ENCODE data around the gene MYO1A. TPM values are rescaled to one million over a fixed set of nuclear protein-coding genes. Genes with fewer than 3 reads are reported as not detected.
"Not testable (repeated sequence)": the region's sequence is repeated elsewhere in the genome, so short reads cannot be mapped to it uniquely, and the experiment has no call there.

The MYO1A gene
- total RNA-seq, 2 donors from 2014 or later = 0.48 to 2.5 TPM

GRCh38 chr12:56995201-56995929, 54.6 kb downstream of the MYO1A start:
- no peaks in the 10 kb centered on the region for H3K9me3 Mint-ChIP-seq
- H3K36me3 Mint-ChIP-seq = no peaks in the 10 kb centered on the region
- DNase-seq (ENCODE audit: low spot score) = no peak
- no peak for ATAC-seq
- no peak overlapping the region for H3K27ac Mint-ChIP-seq
- peaks cover 0 to under 1% of the 10 kb centered on the region in 2 donors for H3K27me3 Mint-ChIP-seq
- H3K4me1 Mint-ChIP-seq (ENCODE audit: low read depth in 2 of 2) = peaks cover 35 to 39% of the 10 kb centered on the region in 2 donors
- H3K4me3 Mint-ChIP-seq = no peak overlapping the region

- peaks cover 27 to 30% of the 10 kb centered on the region in 2 donors for H3K4me1 Mint-ChIP-seq (ENCODE audit: low read depth in 2 of 2)
- H3K36me3 Mint-ChIP-seq = no peaks in the 10 kb centered on the region
- H3K27me3 Mint-ChIP-seq = peaks cover 0 to 2% of the 10 kb centered on the region in 2 donors
- no peak overlapping the region for H3K27ac Mint-ChIP-seq
- H3K4me3 Mint-ChIP-seq = no peak overlapping the region
- ATAC-seq (no peak), DNase-seq (ENCODE audit: low spot score) (no peak)
- no peaks in the 10 kb centered on the region for H3K9me3 Mint-ChIP-seq
These were observed 55.6 kb downstream of the MYO1A start for GRCh38 chr12:56994231-56994746.

- no peak for ATAC-seq
These were observed 56.6 kb downstream of the MYO1A start for GRCh38 chr12:56993346-56993745.

GRCh38 chr12:56991319-56992246, 58.3 kb downstream of the MYO1A start:
- DNase-seq (ENCODE audit: low spot score) (no peak), ATAC-seq (no peak)
- Mint-ChIP-seq H3K9me3 (no peaks in the 10 kb centered on the region), H3K4me3 (no peak overlapping the region), H3K4me1 (ENCODE audit: low read depth in 2 of 2) (peaks cover 14 to 16% of the 10 kb centered on the region in 2 donors), H3K27ac (no peak overlapping the region), H3K36me3 (no peaks in the 10 kb centered on the region), H3K27me3 (peaks cover 0 to 5% of the 10 kb centered on the region in 2 donors)

More at GRCh38 chr12:56993346-56993745, 56.6 kb downstream of the MYO1A start:
- DNase-seq (ENCODE audit: low spot score) = no peak
- Mint-ChIP-seq H3K27me3 (peaks cover 0 to 2% of the 10 kb centered on the region in 2 donors), H3K4me1 (ENCODE audit: low read depth in 2 of 2) (peaks cover 17 to 22% of the 10 kb centered on the region in 2 donors), H3K27ac (no peak overlapping the region), H3K9me3 (no peaks in the 10 kb centered on the region), H3K36me3 (no peaks in the 10 kb centered on the region), H3K4me3 (no peak overlapping the region)

- H3K9me3 Mint-ChIP-seq = no peaks in the 10 kb centered on the region
- H3K4me1 Mint-ChIP-seq (ENCODE audit: low read depth in 2 of 2) = peaks cover 13 to 14% of the 10 kb centered on the region in 2 donors
- H3K4me3 Mint-ChIP-seq = no peak overlapping the region
- no peaks in the 10 kb centered on the region for H3K36me3 Mint-ChIP-seq
- H3K27me3 Mint-ChIP-seq = peaks cover 0 to 5% of the 10 kb centered on the region in 2 donors
- ATAC-seq (no peak), DNase-seq (ENCODE audit: low spot score) (no peak)
- H3K27ac Mint-ChIP-seq = peak overlapping the region in 1 of 2 donors; percentile 26
These were observed 59.1 kb downstream of the MYO1A start for GRCh38 chr12:56990648-56991318.

- no peak overlapping the region for H3K4me3 Mint-ChIP-seq
- H3K9me3 Mint-ChIP-seq = no peaks in the 10 kb centered on the region
- no peak for ATAC-seq
- peak overlapping the region in 1 of 2 donors; percentile 26 for H3K27ac Mint-ChIP-seq
- peaks cover 13 to 14% of the 10 kb centered on the region in 2 donors for H3K4me1 Mint-ChIP-seq (ENCODE audit: low read depth in 2 of 2)
- no peaks in the 10 kb centered on the region for H3K36me3 Mint-ChIP-seq
- peaks cover 0 to 5% of the 10 kb centered on the region in 2 donors for H3K27me3 Mint-ChIP-seq
- DNase-seq (ENCODE audit: low spot score) = no peak
These were observed 59.9 kb downstream of the MYO1A start for GRCh38 chr12:56989861-56990610.

- Mint-ChIP-seq H3K27me3 (peaks cover 0 to 5% of the 10 kb centered on the region in 2 donors), H3K4me3 (no peak overlapping the region), H3K27ac (no peak overlapping the region), H3K4me1 (ENCODE audit: low read depth in 2 of 2) (peaks cover 13 to 14% of the 10 kb centered on the region in 2 donors), H3K9me3 (no peaks in the 10 kb centered on the region), H3K36me3 (no peaks in the 10 kb centered on the region)
- DNase-seq (ENCODE audit: low spot score) = no peak
- no peak for ATAC-seq
These were observed 61.7 kb downstream of the MYO1A start for GRCh38 chr12:56988207-56988739.

GRCh38 chr12:56987551-56988053, 62.3 kb downstream of the MYO1A start:
- peak; percentile 80 for DNase-seq (ENCODE audit: low spot score)
- Mint-ChIP-seq H3K4me1 (ENCODE audit: low read depth in 2 of 2) (peaks cover 13 to 14% of the 10 kb centered on the region in 2 donors), H3K27ac (no peak overlapping the region), H3K4me3 (peak overlapping the region; percentile 28), H3K27me3 (peaks cover 0 to 5% of the 10 kb centered on the region in 2 donors), H3K9me3 (no peaks in the 10 kb centered on the region), H3K36me3 (no peaks in the 10 kb centered on the region)
- peak; percentile 69 to 79 for ATAC-seq

GRCh38 chr12:56987011-56987410, 62.9 kb downstream of the MYO1A start:
- Mint-ChIP-seq H3K4me3 (peak overlapping the region; percentile 28), H3K9me3 (no peaks in the 10 kb centered on the region), H3K36me3 (no peaks in the 10 kb centered on the region), H3K27me3 (peaks cover 0 to 5% of the 10 kb centered on the region in 2 donors), H3K4me1 (ENCODE audit: low read depth in 2 of 2) (peaks cover 13 to 14% of the 10 kb centered on the region in 2 donors), H3K27ac (no peak overlapping the region)
- ATAC-seq (no peak), DNase-seq (ENCODE audit: low spot score) (no peak)

GRCh38 chr12:56985714-56986113, 64.2 kb downstream of the MYO1A start:
- H3K9me3 Mint-ChIP-seq; ATAC-seq; H3K27ac Mint-ChIP-seq; H3K4me3 Mint-ChIP-seq; H3K27me3 Mint-ChIP-seq; H3K4me1 Mint-ChIP-seq (ENCODE audit: low read depth in 2 of 2); DNase-seq (ENCODE audit: low spot score); H3K36me3 Mint-ChIP-seq: not testable (repeated sequence)

- Mint-ChIP-seq H3K27ac (no peak overlapping the region), H3K27me3 (peaks cover 0 to 3% of the 10 kb centered on the region in 2 donors), H3K36me3 (no peaks in the 10 kb centered on the region), H3K4me1 (ENCODE audit: low read depth in 2 of 2) (peaks cover 0 to 4% of the 10 kb centered on the region in 2 donors), H3K4me3 (no peak overlapping the region), H3K9me3 (no peaks in the 10 kb centered on the region)
- no peak for ATAC-seq
- no peak for DNase-seq (ENCODE audit: low spot score)
These were observed 66.5 kb downstream of the MYO1A start for GRCh38 chr12:56983386-56983785.

GRCh38 chr12:56982578-56983236, 67.2 kb downstream of the MYO1A start:
- H3K4me1 Mint-ChIP-seq (ENCODE audit: low read depth in 2 of 2); ATAC-seq; H3K36me3 Mint-ChIP-seq; H3K9me3 Mint-ChIP-seq; H3K27me3 Mint-ChIP-seq; DNase-seq (ENCODE audit: low spot score); H3K27ac Mint-ChIP-seq; H3K4me3 Mint-ChIP-seq: not testable (repeated sequence)

Measured in natural killer cell treated with Interleukin-12 subunit alpha and Interleukin-12 subunit beta and Interleukin-15 and Interleukin-18, amount 100 ng/mL, for 72 hours (primary cell).